K562 (cell line): Measurements from ENCODE around the gene CKLF. TPM values are rescaled to one million over a fixed set of nuclear protein-coding genes. Genes with fewer than 3 reads are reported as not detected.

Experiments
- CBX5 ChIP-seq: IDR thresholded peaks from 2 replicates; pipeline ENCODE4 v1.6.1; 2014; ENCODE audit warnings: low read depth, borderline replicate concordance
- KLF1 ChIP-seq: fragments of 450-650 bp; IDR thresholded peaks from 2 replicates; pipeline ENCODE4 v1.6.1; 2016; ENCODE audit warnings: missing genetic modification characterization, missing compliant biosample characterization
- PRPF4 ChIP-seq: fragments of 200-400 bp; formaldehyde crosslinking; IDR thresholded peaks from one replicate; pipeline ENCODE4 v1.6.1; 2017; ENCODE audit warnings: low read length, low read depth, mild to moderate bottlenecking; ENCODE audit not compliant: insufficient read depth, poor library complexity, severe bottlenecking
- RBM39 ChIP-seq: fragments of 200-400 bp; formaldehyde crosslinking; optimal IDR thresholded peaks from 2 replicates; pipeline ENCODE3; 2018; ENCODE audit warnings: low read depth, low read length
- ZNF140 ChIP-seq: fragments of 250-450 bp; sonication (Bioruptor Pico); IDR thresholded peaks from 2 replicates; pipeline ENCODE4 v1.8.0; 2021; ENCODE audit warnings: moderate library complexity, mild to moderate bottlenecking, inconsistent platforms
- ZNF668 ChIP-seq: fragments of 250-450 bp; sonication (Bioruptor Pico); IDR thresholded peaks from 2 replicates; pipeline ENCODE4 v1.8.0; 2022; ENCODE audit warnings: mild to moderate bottlenecking, inconsistent platforms
- polyA plus RNA-seq, 8 experiments: library from polyadenylated mRNA; depleted of rRNA in 4 of 8; stranded (reverse) in 5 of 8; unstranded in 3 of 8; fragments of >200 nt; fragmentation: Nextera tagmentation in 2 of 8; fragmentation: Illumina TruSeq in 1 of 8; extraction: Ambion mirVana in 2 of 8; extraction: Trizol in 1 of 8; gene quantifications; 2 replicates each; pipeline versions ENCODE4 v1.2.1 to v1.2.3, GENCODE V29; 2011 to 2014; ENCODE audit warnings: inconsistent platforms in 1 of 8, missing spikeins in 1 of 8
- total RNA-seq, 7 experiments: library from RNA; depleted of rRNA in 6 of 7; stranded (reverse); fragments of >200 nt in 6 of 7; fragmentation: Illumina TruSeq in 2 of 7; extraction: Trizol in 2 of 7; gene quantifications; 2 replicates each; pipeline versions ENCODE4 v1.2.1 to v1.2.3, GENCODE V29; 2011 to 2021; ENCODE audit warnings: low replicate concordance in 1 of 7
- TF ChIP-seq, protein P1 (sequence below): fragments of 250-450 bp; sonication (Bioruptor Pico); IDR thresholded peaks from 2 replicates; pipeline ENCODE4 v1.5.0; 2021; ENCODE audit warnings: mild to moderate bottlenecking, borderline replicate concordance
- TF ChIP-seq, protein P2 (sequence below): fragments of 250-450 bp; sonication (Bioruptor Pico); IDR thresholded peaks from 2 replicates; pipeline ENCODE4 v1.8.0; 2021; ENCODE audit warnings: mild to moderate bottlenecking, moderate library complexity
- TF ChIP-seq, protein P3 (sequence below): sonication (generic); formaldehyde crosslinking; IDR thresholded peaks from 2 replicates; pipeline ENCODE4 v1.8.0; 2023; ENCODE audit warnings: mild to moderate bottlenecking, missing genetic modification reagents

CKLF gene
- total and polyA plus RNA-seq, 9 of the 15 experiments (the other 6 are each of a cell fraction or from before 2014, with no cell fraction given): 84.8 to 322 (median 118) TPM

DNA sequence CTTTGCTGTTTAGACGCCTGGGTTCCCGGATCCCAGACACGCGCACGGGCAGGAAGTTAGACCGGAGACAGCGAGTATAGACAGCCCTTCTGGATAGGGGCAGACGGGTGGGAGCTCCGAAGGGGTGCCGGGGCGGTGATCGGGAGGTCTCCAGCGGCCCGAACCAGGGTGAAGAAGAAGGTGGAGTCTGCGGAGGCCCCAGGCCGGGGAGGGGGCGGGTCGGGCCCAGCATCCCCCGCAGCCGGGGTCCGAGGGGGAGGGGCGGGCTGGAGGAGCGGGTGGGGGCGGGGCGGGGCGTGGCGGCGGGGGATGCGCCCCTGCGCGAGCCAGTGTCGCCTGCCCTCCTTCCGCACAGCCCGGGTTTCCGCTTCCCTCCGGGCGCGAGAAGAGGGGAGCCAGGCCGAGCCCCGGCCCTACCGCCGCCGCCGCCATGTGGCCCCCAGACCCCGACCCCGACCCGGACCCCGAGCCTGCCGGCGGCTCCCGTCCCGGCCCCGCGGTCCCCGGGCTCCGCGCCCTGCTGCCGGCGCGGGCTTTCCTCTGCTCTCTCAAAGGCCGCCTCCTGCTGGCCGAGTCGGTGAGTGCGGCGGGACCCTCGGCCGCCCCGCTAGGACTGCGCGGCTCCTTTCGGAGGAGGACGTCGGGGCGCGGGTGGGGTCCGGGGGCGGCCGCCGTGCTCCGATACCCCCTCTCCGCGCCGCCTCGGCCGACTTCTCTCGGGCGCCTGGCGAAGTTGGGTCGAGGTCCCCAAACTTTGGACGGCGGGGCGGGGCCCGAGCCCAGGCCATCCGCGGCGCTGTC, 52.2 kb downstream of the CKLF start, which contains the start of gene CMTM3 (continued):
- TF ChIP-seq, protein P1, sequence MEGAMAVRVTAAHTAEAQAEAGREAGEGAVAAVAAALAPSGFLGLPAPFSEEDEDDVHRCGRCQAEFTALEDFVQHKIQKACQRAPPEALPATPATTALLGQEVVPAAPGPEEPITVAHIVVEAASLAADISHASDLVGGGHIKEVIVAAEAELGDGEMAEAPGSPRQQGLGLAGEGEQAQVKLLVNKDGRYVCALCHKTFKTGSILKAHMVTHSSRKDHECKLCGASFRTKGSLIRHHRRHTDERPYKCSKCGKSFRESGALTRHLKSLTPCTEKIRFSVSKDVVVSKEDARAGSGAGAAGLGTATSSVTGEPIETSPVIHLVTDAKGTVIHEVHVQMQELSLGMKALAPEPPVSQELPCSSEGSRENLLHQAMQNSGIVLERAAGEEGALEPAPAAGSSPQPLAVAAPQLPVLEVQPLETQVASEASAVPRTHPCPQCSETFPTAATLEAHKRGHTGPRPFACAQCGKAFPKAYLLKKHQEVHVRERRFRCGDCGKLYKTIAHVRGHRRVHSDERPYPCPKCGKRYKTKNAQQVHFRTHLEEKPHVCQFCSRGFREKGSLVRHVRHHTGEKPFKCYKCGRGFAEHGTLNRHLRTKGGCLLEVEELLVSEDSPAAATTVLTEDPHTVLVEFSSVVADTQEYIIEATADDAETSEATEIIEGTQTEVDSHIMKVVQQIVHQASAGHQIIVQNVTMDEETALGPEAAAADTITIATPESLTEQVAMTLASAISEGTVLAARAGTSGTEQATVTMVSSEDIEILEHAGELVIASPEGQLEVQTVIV: no peak
- TF ChIP-seq, protein P2, sequence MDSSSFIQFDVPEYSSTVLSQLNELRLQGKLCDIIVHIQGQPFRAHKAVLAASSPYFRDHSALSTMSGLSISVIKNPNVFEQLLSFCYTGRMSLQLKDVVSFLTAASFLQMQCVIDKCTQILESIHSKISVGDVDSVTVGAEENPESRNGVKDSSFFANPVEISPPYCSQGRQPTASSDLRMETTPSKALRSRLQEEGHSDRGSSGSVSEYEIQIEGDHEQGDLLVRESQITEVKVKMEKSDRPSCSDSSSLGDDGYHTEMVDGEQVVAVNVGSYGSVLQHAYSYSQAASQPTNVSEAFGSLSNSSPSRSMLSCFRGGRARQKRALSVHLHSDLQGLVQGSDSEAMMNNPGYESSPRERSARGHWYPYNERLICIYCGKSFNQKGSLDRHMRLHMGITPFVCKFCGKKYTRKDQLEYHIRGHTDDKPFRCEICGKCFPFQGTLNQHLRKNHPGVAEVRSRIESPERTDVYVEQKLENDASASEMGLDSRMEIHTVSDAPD (CRISPR knock-in tag): no peak
- TF ChIP-seq RBM39 (no peak), KLF1 (tag) (no peak), CBX5 (no peak), ZNF668 (CRISPR knock-in tag) (no peak), PRPF4 (no peak), ZNF140 (CRISPR knock-in tag) (no peak)
- TF ChIP-seq, protein P3, sequence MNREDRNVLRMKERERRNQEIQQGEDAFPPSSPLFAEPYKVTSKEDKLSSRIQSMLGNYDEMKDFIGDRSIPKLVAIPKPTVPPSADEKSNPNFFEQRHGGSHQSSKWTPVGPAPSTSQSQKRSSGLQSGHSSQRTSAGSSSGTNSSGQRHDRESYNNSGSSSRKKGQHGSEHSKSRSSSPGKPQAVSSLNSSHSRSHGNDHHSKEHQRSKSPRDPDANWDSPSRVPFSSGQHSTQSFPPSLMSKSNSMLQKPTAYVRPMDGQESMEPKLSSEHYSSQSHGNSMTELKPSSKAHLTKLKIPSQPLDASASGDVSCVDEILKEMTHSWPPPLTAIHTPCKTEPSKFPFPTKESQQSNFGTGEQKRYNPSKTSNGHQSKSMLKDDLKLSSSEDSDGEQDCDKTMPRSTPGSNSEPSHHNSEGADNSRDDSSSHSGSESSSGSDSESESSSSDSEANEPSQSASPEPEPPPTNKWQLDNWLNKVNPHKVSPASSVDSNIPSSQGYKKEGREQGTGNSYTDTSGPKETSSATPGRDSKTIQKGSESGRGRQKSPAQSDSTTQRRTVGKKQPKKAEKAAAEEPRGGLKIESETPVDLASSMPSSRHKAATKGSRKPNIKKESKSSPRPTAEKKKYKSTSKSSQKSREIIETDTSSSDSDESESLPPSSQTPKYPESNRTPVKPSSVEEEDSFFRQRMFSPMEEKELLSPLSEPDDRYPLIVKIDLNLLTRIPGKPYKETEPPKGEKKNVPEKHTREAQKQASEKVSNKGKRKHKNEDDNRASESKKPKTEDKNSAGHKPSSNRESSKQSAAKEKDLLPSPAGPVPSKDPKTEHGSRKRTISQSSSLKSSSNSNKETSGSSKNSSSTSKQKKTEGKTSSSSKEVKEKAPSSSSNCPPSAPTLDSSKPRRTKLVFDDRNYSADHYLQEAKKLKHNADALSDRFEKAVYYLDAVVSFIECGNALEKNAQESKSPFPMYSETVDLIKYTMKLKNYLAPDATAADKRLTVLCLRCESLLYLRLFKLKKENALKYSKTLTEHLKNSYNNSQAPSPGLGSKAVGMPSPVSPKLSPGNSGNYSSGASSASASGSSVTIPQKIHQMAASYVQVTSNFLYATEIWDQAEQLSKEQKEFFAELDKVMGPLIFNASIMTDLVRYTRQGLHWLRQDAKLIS (CRISPR knock-in tag): peak; percentile 58; the same call in 1 of the 2 replicates
